Measurements from ENCODE around the gene ADORA1. TPM values are rescaled to one million over a fixed set of nuclear protein-coding genes. Genes with fewer than 3 reads are reported as not detected.

ADORA1 gene
- total RNA-seq, 1 experiment from 2014 or later, result not detected

DNA sequence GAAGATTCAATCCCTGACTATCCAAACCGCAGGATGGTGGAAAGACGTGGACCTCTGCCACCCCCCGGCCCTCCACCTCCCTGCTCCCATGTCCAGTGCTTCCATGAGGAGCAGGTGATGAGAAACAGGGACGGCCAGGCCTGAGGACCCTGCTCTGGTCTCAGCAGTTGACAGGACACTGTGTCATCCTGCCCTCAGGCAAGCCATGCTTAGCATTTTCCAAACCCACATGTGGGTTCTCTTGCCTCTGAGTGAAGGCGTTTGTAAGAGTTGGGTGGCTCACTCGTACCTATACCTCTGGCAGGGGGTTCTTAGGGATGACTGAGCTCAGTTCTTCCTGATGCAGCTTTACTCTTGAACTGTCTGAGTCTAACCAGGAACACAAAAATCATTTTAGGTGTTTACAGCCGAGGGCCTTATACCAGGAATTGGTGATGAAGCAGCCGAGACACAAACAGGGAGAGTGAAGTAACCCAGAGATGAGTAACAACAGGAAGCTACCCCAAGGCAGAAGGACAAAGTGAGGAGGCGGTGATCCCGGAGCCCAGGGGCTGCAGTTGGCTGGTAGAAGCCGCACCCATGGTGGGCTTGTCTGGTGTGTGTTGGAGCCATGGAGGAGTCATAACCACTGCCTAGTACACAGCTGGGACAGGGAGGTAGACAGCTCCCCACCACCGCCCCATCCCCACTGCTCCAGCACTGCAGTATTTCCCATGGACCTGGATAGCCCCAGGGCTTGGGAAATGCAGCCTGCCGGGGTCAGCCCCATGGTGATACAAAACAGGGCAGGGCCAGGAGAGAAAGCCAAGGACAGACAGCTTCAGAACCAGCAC is 26.7 kb downstream of the ADORA1 start:
- 0 out of 2 replicates have a peak, but pooled peaks cover 2% of the 10 kb centered on the region for H3K9me3 ChIP-seq (replicated peaks)
- no peak overlapping the region for H3K27ac ChIP-seq
- no peak overlapping the region for H3K4me3 ChIP-seq
- peaks cover 8% of the 10 kb centered on the region for H3K27me3 ChIP-seq (replicated peaks)
- DNase-seq (ENCODE audit: low read depth in 1 of 2, low spot score in 2 of 2), result no peak
- no peaks in the 10 kb centered on the region for H3K36me3 ChIP-seq
- H3K4me1 ChIP-seq (replicated peaks), result no peaks in the 10 kb centered on the region

DNA sequence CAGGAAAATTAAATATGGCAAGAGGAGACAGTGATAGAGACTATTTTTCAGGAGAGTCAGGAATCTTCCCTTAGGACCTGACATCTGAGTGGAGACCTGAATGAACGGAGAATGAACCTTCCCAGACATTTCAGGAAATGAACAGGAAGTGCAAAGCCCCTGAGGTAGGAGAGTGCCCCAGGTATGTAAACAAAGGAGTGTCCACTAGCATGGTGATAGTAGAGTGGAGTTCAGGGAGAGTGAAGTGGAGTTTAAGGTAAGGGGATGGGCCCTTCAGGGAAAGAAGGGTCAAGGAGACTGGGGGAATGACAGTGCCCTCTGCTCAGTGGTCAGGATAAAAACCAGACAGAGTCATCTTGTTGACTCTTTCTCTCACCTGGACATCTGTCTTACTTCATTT is 28.8 kb downstream of the ADORA1 start:
- Histone ChIP-seq H3K36me3 (no peaks in the 10 kb centered on the region), H3K9me3 (replicated peaks) (0 out of 2 replicates have a peak, but pooled peaks cover 2% of the 10 kb centered on the region), H3K27ac (no peak overlapping the region), H3K27me3 (replicated peaks) (peaks cover 8% of the 10 kb centered on the region), H3K4me1 (replicated peaks) (no peaks in the 10 kb centered on the region), H3K4me3 (no peak overlapping the region)
- DNase-seq (ENCODE audit: low read depth in 1 of 2, low spot score in 2 of 2), result no peak

DNA sequence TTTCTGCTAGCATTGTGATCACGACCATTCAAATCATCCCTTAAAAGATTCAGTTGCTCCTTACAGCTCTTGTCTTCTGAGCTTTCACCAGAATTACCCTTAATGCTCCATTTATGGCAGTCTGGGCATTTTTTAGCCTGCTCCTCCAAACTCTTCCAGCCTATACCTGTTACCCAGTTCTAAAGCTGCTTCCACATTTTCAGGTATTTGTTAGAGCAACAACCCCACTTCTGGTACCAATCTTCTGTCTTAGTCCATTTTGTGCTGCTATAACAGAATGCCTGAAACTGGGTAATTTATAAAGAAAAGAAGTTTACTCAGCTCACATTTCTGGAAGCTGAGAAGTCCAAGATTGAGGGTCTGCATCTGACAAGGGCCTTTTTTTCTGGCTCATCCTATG is 30.9 kb downstream of the ADORA1 start:
- H3K4me3 ChIP-seq, result no peak overlapping the region
- H3K36me3 ChIP-seq, result no peaks in the 10 kb centered on the region
- no peak overlapping the region for H3K27ac ChIP-seq
- no peak for DNase-seq (ENCODE audit: low read depth in 1 of 2, low spot score in 2 of 2)
- peaks cover 15% of the 10 kb centered on the region for H3K27me3 ChIP-seq (replicated peaks)
- 0 out of 2 replicates have a peak, but pooled peaks cover 2% of the 10 kb centered on the region for H3K9me3 ChIP-seq (replicated peaks)
- no peaks in the 10 kb centered on the region for H3K4me1 ChIP-seq (replicated peaks)

DNA sequence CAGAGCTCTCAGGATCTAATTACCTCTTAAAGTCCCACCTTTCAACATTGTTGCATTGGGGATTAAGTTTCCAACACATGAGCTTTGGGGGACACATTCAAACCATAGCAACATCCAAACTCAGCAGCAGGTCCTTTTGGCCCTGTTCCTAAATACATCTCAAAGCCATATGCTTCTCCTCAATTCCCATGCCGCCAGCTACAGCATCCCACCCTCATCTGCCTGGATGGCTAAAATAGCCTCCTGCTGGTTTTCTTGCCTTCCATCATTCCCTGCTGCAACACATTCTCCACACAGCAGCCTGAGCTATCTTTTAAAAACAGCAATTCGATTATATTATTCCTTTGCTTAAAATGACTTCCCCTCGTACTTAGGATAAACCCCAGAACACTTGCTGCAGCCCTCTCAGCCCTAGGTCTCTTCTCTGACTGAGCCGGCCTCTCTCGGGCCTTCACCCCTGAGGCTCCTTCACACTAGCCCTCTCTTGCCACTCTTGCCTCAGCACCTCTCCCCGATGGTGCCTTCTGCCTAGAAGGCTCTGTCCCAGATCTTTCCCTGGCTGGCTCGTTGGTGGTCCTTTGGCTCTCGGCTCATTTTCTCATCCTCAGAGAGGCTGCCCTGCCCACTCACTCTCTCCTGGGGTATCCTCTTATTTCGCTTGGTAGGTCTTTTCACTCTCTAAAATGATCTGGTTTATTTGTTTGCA is 31.6 kb downstream of the ADORA1 start:
- Histone ChIP-seq H3K4me3 (no peak overlapping the region), H3K27ac (no peak overlapping the region), H3K9me3 (replicated peaks) (0 out of 2 replicates have a peak, but pooled peaks cover 2% of the 10 kb centered on the region), H3K36me3 (no peaks in the 10 kb centered on the region), H3K27me3 (replicated peaks) (peaks cover 18% of the 10 kb centered on the region), H3K4me1 (replicated peaks) (no peaks in the 10 kb centered on the region)
- DNase-seq (ENCODE audit: low read depth in 1 of 2, low spot score in 2 of 2), result no peak

DNA sequence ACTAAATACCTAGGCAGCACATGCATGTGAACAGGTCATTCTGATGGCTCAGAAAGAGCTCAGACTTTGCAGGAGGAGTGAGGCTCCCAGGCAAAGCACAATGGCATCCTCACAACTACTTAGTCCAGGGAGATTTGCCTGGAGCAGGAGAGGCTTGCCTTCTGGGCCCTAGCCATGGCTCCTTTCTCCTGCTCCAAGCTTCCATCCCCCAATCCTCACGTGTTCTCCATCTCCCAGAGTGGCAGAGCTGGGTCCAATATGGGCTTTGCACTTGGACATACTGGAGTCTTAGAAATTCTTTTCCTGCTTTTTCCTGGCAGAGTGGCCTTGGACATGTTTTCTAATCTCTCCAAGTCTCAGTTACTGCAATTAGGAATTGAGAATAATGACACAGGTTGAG is 32.3 kb downstream of the ADORA1 start:
- H3K36me3 ChIP-seq, result no peaks in the 10 kb centered on the region
- H3K27me3 ChIP-seq (replicated peaks), result peaks cover 24% of the 10 kb centered on the region
- DNase-seq (ENCODE audit: low read depth in 1 of 2, low spot score in 2 of 2), result no peak
- H3K27ac ChIP-seq, result no peak overlapping the region
- H3K4me1 ChIP-seq (replicated peaks), result no peaks in the 10 kb centered on the region
- H3K4me3 ChIP-seq, result no peak overlapping the region
- 0 out of 2 replicates have a peak, but pooled peaks cover 2% of the 10 kb centered on the region for H3K9me3 ChIP-seq (replicated peaks)

DNA sequence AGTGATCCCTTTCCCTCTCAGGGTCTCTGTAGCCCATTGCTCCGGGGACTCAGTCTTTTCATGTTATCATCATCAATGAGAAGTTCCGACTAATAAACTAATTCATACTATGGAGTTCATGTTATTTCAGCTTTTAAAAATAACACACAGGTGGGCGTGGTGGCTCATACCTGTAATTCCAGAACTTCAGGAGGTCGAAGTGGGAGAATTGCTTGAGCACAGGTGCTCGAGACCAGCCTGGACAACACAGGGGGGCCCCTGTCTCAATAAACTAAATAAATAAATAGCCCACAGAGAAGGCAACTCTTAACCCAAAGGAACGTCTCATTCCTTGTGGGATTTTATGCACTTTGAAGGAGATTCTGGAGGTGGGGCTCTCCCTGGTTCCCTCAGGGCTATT is 33.6 kb downstream of the ADORA1 start:
- H3K4me1 ChIP-seq (replicated peaks), result no peaks in the 10 kb centered on the region
- H3K9me3 ChIP-seq (replicated peaks), result 0 out of 2 replicates have a peak, but pooled peaks cover 2% of the 10 kb centered on the region
- no peaks in the 10 kb centered on the region for H3K36me3 ChIP-seq
- DNase-seq (ENCODE audit: low read depth in 1 of 2, low spot score in 2 of 2), result no peak
- H3K27me3 ChIP-seq (replicated peaks), result peaks cover 24% of the 10 kb centered on the region
- no peak overlapping the region for H3K27ac ChIP-seq
- no peak overlapping the region for H3K4me3 ChIP-seq

DNA sequence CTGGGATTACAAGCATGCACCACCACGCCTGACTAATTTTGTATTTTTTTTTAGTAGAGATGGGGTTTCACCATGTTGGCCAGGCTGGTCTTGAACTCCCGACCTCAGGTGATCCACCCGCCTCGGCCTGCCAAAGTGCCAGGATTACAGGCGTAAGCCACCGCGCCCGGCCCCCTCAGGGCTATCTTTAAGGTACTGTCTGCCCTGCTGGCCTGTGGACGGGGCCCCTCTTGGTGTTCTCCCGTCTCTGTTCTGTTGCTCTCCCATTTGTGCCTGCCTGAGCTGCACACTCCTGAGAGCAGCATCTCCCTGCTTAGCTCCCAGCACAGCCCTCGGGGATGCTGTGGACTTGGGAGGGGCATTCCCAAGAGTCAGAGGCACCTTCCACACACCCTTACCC is 34.2 kb downstream of the ADORA1 start:
- 0 out of 2 replicates have a peak, but pooled peaks cover 2% of the 10 kb centered on the region for H3K9me3 ChIP-seq (replicated peaks)
- no peak for DNase-seq (ENCODE audit: low read depth in 1 of 2, low spot score in 2 of 2)
- no peaks in the 10 kb centered on the region for H3K4me1 ChIP-seq (replicated peaks)
- peaks cover 24% of the 10 kb centered on the region for H3K27me3 ChIP-seq (replicated peaks)
- no peak overlapping the region for H3K4me3 ChIP-seq
- no peak overlapping the region for H3K27ac ChIP-seq
- H3K36me3 ChIP-seq, result no peaks in the 10 kb centered on the region

DNA sequence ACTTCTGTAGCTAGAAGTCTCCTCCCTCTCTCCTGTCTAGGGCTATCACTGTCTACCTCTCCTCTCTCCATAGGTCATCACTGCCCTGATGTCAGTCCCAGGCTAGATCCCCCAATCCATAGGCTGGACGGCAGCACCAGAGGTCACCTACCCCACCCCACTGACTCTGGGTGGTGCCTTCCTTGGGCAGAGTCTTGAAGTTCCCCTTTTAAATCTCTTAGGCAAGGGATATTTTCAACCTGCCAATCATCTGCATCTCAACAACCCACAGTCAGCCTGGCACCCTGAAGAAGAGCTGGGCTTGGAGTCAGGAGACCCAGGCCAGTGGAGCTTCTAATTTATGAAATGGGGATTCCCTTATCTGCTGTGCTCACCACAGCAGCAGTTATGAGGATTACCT is 34.9 kb downstream of the ADORA1 start:
- H3K27me3 ChIP-seq (replicated peaks), result peaks cover 22% of the 10 kb centered on the region
- H3K9me3 ChIP-seq (replicated peaks), result 0 out of 2 replicates have a peak, but pooled peaks cover 2% of the 10 kb centered on the region
- no peak overlapping the region for H3K4me3 ChIP-seq
- H3K4me1 ChIP-seq (replicated peaks), result no peaks in the 10 kb centered on the region
- no peak overlapping the region for H3K27ac ChIP-seq
- no peak for DNase-seq (ENCODE audit: low read depth in 1 of 2, low spot score in 2 of 2)
- no peaks in the 10 kb centered on the region for H3K36me3 ChIP-seq

DNA sequence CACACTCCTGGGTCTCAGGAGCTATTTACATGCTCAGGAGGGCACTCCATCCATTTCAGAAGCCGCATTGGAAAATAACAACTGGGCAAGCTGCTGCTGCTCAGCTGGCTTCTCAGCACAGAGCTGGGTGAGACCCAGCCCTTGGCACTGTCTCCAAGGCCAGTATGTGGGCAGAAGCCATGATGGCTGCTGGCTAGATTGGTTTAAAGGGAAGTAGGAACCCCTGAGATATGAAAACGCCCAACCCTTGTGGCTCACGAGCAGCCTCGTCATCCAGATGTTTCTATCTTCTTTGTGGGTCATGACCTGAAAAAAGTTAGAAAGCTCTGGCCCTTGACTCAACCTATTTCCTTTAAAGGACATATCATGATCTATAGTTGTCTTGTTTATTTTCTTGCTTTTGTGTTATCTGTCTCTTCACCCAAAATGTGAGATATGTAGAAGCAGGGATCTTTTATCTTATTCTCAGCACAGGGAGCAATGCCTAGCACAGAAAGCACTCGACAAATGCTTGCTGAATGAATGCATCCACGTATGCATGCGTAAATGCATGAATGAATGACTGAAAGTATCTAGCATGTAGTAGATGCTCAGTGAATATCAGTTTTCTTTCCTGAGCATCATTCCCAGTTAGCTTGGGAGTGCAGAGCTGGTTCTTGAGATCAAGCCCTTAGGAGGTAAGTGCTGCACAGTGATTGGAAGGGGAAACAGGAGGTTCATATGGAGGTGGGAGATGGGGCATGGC is 36.5 kb downstream of the ADORA1 start:
- Histone ChIP-seq H3K27ac (no peak overlapping the region), H3K4me3 (no peak overlapping the region), H3K36me3 (no peaks in the 10 kb centered on the region), H3K4me1 (replicated peaks) (no peaks in the 10 kb centered on the region), H3K27me3 (replicated peaks) (peaks cover 16% of the 10 kb centered on the region), H3K9me3 (replicated peaks) (no peaks in the 10 kb centered on the region)
- no peak for DNase-seq (ENCODE audit: low read depth in 1 of 2, low spot score in 2 of 2)

DNA sequence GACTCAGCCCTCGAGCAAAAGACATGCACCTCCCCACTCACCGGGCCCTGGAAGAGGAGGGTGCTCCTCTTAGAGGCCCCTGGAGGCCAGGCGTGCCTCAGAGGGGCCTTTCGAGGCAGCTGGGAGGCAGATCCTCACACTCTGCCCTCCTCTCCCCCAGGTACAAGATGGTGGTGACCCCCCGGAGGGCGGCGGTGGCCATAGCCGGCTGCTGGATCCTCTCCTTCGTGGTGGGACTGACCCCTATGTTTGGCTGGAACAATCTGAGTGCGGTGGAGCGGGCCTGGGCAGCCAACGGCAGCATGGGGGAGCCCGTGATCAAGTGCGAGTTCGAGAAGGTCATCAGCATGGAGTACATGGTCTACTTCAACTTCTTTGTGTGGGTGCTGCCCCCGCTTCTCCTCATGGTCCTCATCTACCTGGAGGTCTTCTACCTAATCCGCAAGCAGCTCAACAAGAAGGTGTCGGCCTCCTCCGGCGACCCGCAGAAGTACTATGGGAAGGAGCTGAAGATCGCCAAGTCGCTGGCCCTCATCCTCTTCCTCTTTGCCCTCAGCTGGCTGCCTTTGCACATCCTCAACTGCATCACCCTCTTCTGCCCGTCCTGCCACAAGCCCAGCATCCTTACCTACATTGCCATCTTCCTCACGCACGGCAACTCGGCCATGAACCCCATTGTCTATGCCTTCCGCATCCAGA is 37.7 kb downstream of the ADORA1 start:
- Histone ChIP-seq H3K4me1 (replicated peaks) (no peaks in the 10 kb centered on the region), H3K4me3 (no peak overlapping the region), H3K9me3 (replicated peaks) (no peaks in the 10 kb centered on the region), H3K27ac (no peak overlapping the region), H3K27me3 (replicated peaks) (peaks cover 16% of the 10 kb centered on the region), H3K36me3 (no peaks in the 10 kb centered on the region)
- DNase-seq (ENCODE audit: low read depth in 1 of 2, low spot score in 2 of 2), result no peak

DNA sequence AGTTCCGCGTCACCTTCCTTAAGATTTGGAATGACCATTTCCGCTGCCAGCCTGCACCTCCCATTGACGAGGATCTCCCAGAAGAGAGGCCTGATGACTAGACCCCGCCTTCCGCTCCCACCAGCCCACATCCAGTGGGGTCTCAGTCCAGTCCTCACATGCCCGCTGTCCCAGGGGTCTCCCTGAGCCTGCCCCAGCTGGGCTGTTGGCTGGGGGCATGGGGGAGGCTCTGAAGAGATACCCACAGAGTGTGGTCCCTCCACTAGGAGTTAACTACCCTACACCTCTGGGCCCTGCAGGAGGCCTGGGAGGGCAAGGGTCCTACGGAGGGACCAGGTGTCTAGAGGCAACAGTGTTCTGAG is 38.3 kb downstream of the ADORA1 start:
- no peak for DNase-seq (ENCODE audit: low read depth in 1 of 2, low spot score in 2 of 2)
- Histone ChIP-seq H3K4me1 (replicated peaks) (no peaks in the 10 kb centered on the region), H3K9me3 (replicated peaks) (no peaks in the 10 kb centered on the region), H3K27ac (no peak overlapping the region), H3K27me3 (replicated peaks) (peaks cover 16% of the 10 kb centered on the region), H3K36me3 (no peaks in the 10 kb centered on the region), H3K4me3 (no peak overlapping the region)

DNA sequence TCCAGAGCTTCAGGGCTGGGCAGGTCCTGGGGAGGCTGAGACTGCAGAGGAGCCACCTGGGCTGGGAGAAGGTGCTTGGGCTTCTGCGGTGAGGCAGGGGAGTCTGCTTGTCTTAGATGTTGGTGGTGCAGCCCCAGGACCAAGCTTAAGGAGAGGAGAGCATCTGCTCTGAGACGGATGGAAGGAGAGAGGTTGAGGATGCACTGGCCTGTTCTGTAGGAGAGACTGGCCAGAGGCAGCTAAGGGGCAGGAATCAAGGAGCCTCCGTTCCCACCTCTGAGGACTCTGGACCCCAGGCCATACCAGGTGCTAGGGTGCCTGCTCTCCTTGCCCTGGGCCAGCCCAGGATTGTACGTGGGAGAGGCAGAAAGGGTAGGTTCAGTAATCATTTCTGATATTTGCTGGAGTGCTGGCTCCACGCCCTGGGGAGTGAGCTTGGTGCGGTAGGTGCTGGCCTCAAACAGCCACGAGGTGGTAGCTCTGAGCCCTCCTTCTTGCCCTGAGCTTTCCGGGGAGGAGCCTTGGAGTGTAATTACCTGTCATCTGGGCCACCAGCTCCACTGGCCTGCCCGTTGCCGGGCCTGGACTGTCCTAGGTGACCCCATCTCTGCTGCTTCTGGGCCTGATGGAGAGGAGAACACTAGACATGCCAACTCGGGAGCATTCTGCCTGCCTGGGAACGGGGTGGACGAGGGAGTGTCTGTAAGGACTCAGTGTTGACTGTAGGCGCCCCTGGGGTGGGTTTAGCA is 38.8 kb downstream of the ADORA1 start:
- no peaks in the 10 kb centered on the region for H3K36me3 ChIP-seq
- H3K27me3 ChIP-seq (replicated peaks), result peaks cover 16% of the 10 kb centered on the region
- no peak overlapping the region for H3K4me3 ChIP-seq
- no peaks in the 10 kb centered on the region for H3K9me3 ChIP-seq (replicated peaks)
- no peak overlapping the region for H3K27ac ChIP-seq
- DNase-seq (ENCODE audit: low read depth in 1 of 2, low spot score in 2 of 2), result no peak
- no peaks in the 10 kb centered on the region for H3K4me1 ChIP-seq (replicated peaks)

Measured in SJSA1 (cell line).